Activated naive CD4-positive, alpha-beta T cell treated with anti-CD3 and anti-CD28 coated beads, Interleukin-2, amount 50 U/mL, for 24 hours (primary cell): Measurements from ENCODE around the gene TOMM70.
A peak's percentile ranks its signal among the peaks of the same experiment; 100 is the strongest.
"Not testable (repeated sequence)": the region's sequence is repeated elsewhere in the genome, so short reads cannot be mapped to it uniquely, and the experiment has no call there.

Experiments used
- H3K27ac Mint-ChIP-seq: one replicate; pipeline ENCODE4 v1.8.0; 2021; ENCODE audit warnings: mild to moderate bottlenecking, mixed read lengths
- H3K27me3 Mint-ChIP-seq: one replicate; pipeline ENCODE4 v1.8.0; 2021; ENCODE audit warnings: mixed read lengths
- H3K36me3 Mint-ChIP-seq: one replicate; pipeline ENCODE4 v1.8.0; 2021; ENCODE audit warnings: mixed read lengths
- H3K4me1 Mint-ChIP-seq: one replicate; pipeline ENCODE4 v1.8.0; 2021; ENCODE audit warnings: mixed read lengths
- H3K4me3 Mint-ChIP-seq: one replicate; pipeline ENCODE4 v1.8.0; 2021; ENCODE audit warnings: mild to moderate bottlenecking, mixed read lengths
- H3K9me3 Mint-ChIP-seq: one replicate; pipeline ENCODE4 v1.8.0; 2021; ENCODE audit warnings: mixed read lengths

Gene TOMM70

GRCh38 chr3:100358413-100358812, 42.5 kb downstream of the TOMM70 start:
- peaks cover 5% of the 10 kb centered on the region for H3K9me3 Mint-ChIP-seq
- H3K4me3 Mint-ChIP-seq = no peak overlapping the region
- no peaks in the 10 kb centered on the region for H3K4me1 Mint-ChIP-seq
- H3K27me3 Mint-ChIP-seq = no peaks in the 10 kb centered on the region
- no peak overlapping the region for H3K27ac Mint-ChIP-seq
- H3K36me3 Mint-ChIP-seq = peaks cover 16% of the 10 kb centered on the region

GRCh38 chr3:100354850-100355249, 46.0 kb downstream of the TOMM70 start:
- Mint-ChIP-seq H3K4me1 (no peaks in the 10 kb centered on the region), H3K9me3 (no peaks in the 10 kb centered on the region), H3K4me3 (no peak overlapping the region), H3K27ac (no peak overlapping the region), H3K36me3 (peaks cover 25% of the 10 kb centered on the region), H3K27me3 (no peaks in the 10 kb centered on the region)

GRCh38 chr3:100352296-100353231, 48.3 kb downstream of the TOMM70 start:
- H3K4me1 Mint-ChIP-seq = no peaks in the 10 kb centered on the region
- no peaks in the 10 kb centered on the region for H3K27me3 Mint-ChIP-seq
- H3K4me3 Mint-ChIP-seq = no peak overlapping the region
- no peaks in the 10 kb centered on the region for H3K9me3 Mint-ChIP-seq
- no peak overlapping the region for H3K27ac Mint-ChIP-seq
- peaks cover 29% of the 10 kb centered on the region for H3K36me3 Mint-ChIP-seq

- H3K4me3 Mint-ChIP-seq, H3K27ac Mint-ChIP-seq, H3K4me1 Mint-ChIP-seq, H3K27me3 Mint-ChIP-seq, H3K9me3 Mint-ChIP-seq: not testable (repeated sequence)
- H3K36me3 Mint-ChIP-seq = peaks cover 30% of the 10 kb centered on the region
These were observed 49.1 kb downstream of the TOMM70 start for GRCh38 chr3:100351770-100352169.

- Mint-ChIP-seq H3K27me3 (no peaks in the 10 kb centered on the region), H3K9me3 (no peaks in the 10 kb centered on the region), H3K4me1 (peaks cover 15% of the 10 kb centered on the region), H3K36me3 (peaks cover 36% of the 10 kb centered on the region), H3K4me3 (no peak overlapping the region), H3K27ac (no peak overlapping the region)
These were observed 52.2 kb downstream of the TOMM70 start for GRCh38 chr3:100348727-100349126.

- Mint-ChIP-seq H3K9me3 (no peaks in the 10 kb centered on the region), H3K4me3 (no peak overlapping the region), H3K27ac (no peak overlapping the region), H3K36me3 (peaks cover 18% of the 10 kb centered on the region), H3K4me1 (peaks cover 44% of the 10 kb centered on the region), H3K27me3 (no peaks in the 10 kb centered on the region)
These were observed 60.4 kb downstream of the TOMM70 start for GRCh38 chr3:100340527-100340926.

GRCh38 chr3:100339786-100340185, 61.1 kb downstream of the TOMM70 start:
- no peaks in the 10 kb centered on the region for H3K9me3 Mint-ChIP-seq
- H3K4me3 Mint-ChIP-seq = no peak overlapping the region
- peaks cover 15% of the 10 kb centered on the region for H3K36me3 Mint-ChIP-seq
- no peaks in the 10 kb centered on the region for H3K27me3 Mint-ChIP-seq
- peaks cover 49% of the 10 kb centered on the region for H3K4me1 Mint-ChIP-seq
- no peak overlapping the region for H3K27ac Mint-ChIP-seq

GRCh38 chr3:100338911-100339310, 62.0 kb downstream of the TOMM70 start:
- Mint-ChIP-seq H3K4me1 (peaks cover 42% of the 10 kb centered on the region), H3K4me3 (no peak overlapping the region), H3K36me3 (peaks cover 15% of the 10 kb centered on the region), H3K27ac (peak overlapping the region; percentile 24), H3K9me3 (no peaks in the 10 kb centered on the region), H3K27me3 (no peaks in the 10 kb centered on the region)

- peak overlapping the region; percentile 94 for H3K4me3 Mint-ChIP-seq
- H3K4me1 Mint-ChIP-seq = peaks cover 26% of the 10 kb centered on the region
- not testable (repeated sequence) for H3K36me3 Mint-ChIP-seq, H3K9me3 Mint-ChIP-seq, H3K27me3 Mint-ChIP-seq
- peak overlapping the region; percentile 83 for H3K27ac Mint-ChIP-seq
These were observed 64.7 kb downstream of the TOMM70 start for GRCh38 chr3:100336229-100336628.

- H3K27ac Mint-ChIP-seq = peak overlapping the region; percentile 99
- no peaks in the 10 kb centered on the region for H3K27me3 Mint-ChIP-seq
- H3K4me1 Mint-ChIP-seq = peaks cover 22% of the 10 kb centered on the region
- H3K36me3 Mint-ChIP-seq = no peaks in the 10 kb centered on the region
- peak overlapping the region; percentile 94 for H3K4me3 Mint-ChIP-seq
- no peaks in the 10 kb centered on the region for H3K9me3 Mint-ChIP-seq
These were observed 65.5 kb downstream of the TOMM70 start for GRCh38 chr3:100335434-100335833.

- Mint-ChIP-seq H3K27me3 (no peaks in the 10 kb centered on the region), H3K9me3 (no peaks in the 10 kb centered on the region), H3K36me3 (no peaks in the 10 kb centered on the region), H3K27ac (peak within 1 kb of the TSS; percentile 99), H3K4me3 (peak within 1 kb of the TSS; percentile 94), H3K4me1 (peaks cover 22% of the 10 kb centered on the region)
These were observed 66.2 kb downstream of the TOMM70 start, which contains the start of gene NIT2 for GRCh38 chr3:100334488-100335351. Gene NIT2 (plus strand): TSS chr3:100334757. CDS start chr3:100334792, 35 bp downstream.

- H3K27ac Mint-ChIP-seq = peak overlapping the region; percentile 71
- H3K4me3 Mint-ChIP-seq = peak overlapping the region; percentile 83
- no peaks in the 10 kb centered on the region for H3K9me3 Mint-ChIP-seq
These were observed 66.9 kb downstream of the TOMM70 start for GRCh38 chr3:100333970-100334487.

GRCh38 chr3:100333051-100333450, 67.8 kb downstream of the TOMM70 start:
- H3K4me1 Mint-ChIP-seq = peaks cover 22% of the 10 kb centered on the region
- H3K4me3 Mint-ChIP-seq = no peak overlapping the region
- H3K9me3 Mint-ChIP-seq = no peaks in the 10 kb centered on the region
- H3K27me3 Mint-ChIP-seq = no peaks in the 10 kb centered on the region
- no peak overlapping the region for H3K27ac Mint-ChIP-seq
- no peaks in the 10 kb centered on the region for H3K36me3 Mint-ChIP-seq

More at GRCh38 chr3:100333970-100334487, 66.9 kb downstream of the TOMM70 start:
- Mint-ChIP-seq H3K36me3 (no peaks in the 10 kb centered on the region), H3K27me3 (no peaks in the 10 kb centered on the region), H3K4me1 (peaks cover 22% of the 10 kb centered on the region)

- H3K27ac Mint-ChIP-seq = no peak overlapping the region
- H3K27me3 Mint-ChIP-seq = no peaks in the 10 kb centered on the region
- peaks cover 22% of the 10 kb centered on the region for H3K4me1 Mint-ChIP-seq
- peaks cover 6% of the 10 kb centered on the region for H3K36me3 Mint-ChIP-seq
- no peak overlapping the region for H3K4me3 Mint-ChIP-seq
- no peaks in the 10 kb centered on the region for H3K9me3 Mint-ChIP-seq
These were observed 69.2 kb downstream of the TOMM70 start for GRCh38 chr3:100331660-100332059.

GRCh38 chr3:100330651-100331050, 70.2 kb downstream of the TOMM70 start:
- Mint-ChIP-seq H3K4me3 (no peak overlapping the region), H3K27ac (no peak overlapping the region), H3K4me1 (peaks cover 13% of the 10 kb centered on the region), H3K36me3 (peaks cover 9% of the 10 kb centered on the region), H3K27me3 (no peaks in the 10 kb centered on the region), H3K9me3 (no peaks in the 10 kb centered on the region)
